ENCODE results near the gene CFAP58.

CFAP58 gene

DNA sequence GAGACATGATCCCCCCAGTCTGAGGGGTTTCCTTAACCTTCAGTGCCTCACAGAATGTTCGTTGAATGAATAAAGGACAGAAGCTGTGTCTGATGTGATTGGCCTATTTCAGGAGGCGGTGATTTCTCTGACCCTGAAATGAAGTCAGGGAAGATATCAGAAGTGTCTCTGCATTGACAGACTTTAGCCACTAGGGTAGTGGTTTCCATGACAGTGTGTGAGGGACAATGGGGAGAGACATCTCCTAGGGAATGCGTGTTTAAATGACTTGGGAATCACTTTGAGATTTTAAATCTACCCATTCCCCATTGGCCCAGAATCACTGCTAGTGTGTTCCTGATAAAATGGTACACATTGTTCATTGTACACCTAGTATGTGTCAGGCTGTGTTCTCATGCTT is 132.0 kb downstream of the CFAP58 start:
- Histone ChIP-seq H3K36me3 (no peaks in the 10 kb centered on the region), H3K27ac (no peak overlapping the region), H3K27me3 (peaks cover 32% of the 10 kb centered on the region), H3K4me3 (ENCODE audit: low read depth in 1 of 2, low read length in 1 of 2) (no peak overlapping the region), H3K9me3 (no peaks in the 10 kb centered on the region), H3K4me1 (ENCODE audit: control insufficient read depth in 1 of 2, insufficient read depth in 1 of 2, low read depth in 1 of 2, low read length in 1 of 2) (no peaks in the 10 kb centered on the region)
- TF ChIP-seq CTCF (IDR thresholded peaks at IDR 0.05) = no peak

GRCh38 chr10:104486803-104487202 is 133.2 kb downstream of the CFAP58 start:
- no peaks in the 10 kb centered on the region for H3K9me3 ChIP-seq
- no peak overlapping the region for H3K27ac ChIP-seq
- H3K27me3 ChIP-seq = peaks cover 30% of the 10 kb centered on the region
- TF ChIP-seq CTCF (IDR thresholded peaks at IDR 0.05) = no peak
- no peak overlapping the region for H3K4me3 ChIP-seq (ENCODE audit: low read depth in 1 of 2, low read length in 1 of 2)
- no peaks in the 10 kb centered on the region for H3K36me3 ChIP-seq
- no peaks in the 10 kb centered on the region for H3K4me1 ChIP-seq (ENCODE audit: control insufficient read depth in 1 of 2, insufficient read depth in 1 of 2, low read depth in 1 of 2, low read length in 1 of 2)

DNA sequence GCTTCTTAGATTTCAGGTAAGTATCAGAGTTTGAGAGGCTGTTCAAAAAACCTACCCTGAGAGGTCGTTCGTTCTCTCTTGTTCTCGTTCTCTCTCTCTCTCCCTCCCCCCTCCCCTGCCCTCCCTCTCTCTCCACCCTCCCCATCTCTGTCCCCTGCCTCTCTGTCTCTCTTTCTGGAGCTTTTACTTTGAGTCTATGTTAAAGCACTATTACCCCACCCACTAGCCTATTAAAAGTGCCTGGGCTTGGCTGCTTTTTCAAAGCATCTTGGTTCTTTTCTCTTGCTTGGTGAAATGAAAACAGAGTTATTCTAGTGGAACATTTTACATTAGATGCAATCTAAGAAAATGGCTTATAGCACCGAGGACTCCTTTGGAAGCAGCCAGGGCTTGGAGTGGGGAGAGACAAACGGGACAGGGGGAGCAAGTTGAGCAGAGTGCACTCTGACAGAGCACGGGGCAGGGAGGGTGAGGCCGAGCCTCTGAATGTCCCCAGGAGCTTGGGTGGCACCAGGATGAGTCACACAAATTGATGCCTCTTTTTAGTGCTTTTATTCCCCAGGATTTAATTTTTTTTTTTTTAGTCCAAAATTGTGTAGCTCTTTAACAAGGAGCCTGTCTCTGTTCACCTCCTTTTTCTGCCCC is 134.3 kb downstream of the CFAP58 start:
- TF ChIP-seq CTCF (IDR thresholded peaks at IDR 0.05) = no peak
- no peak overlapping the region for H3K27ac ChIP-seq
- no peaks in the 10 kb centered on the region for H3K4me1 ChIP-seq (ENCODE audit: control insufficient read depth in 1 of 2, insufficient read depth in 1 of 2, low read depth in 1 of 2, low read length in 1 of 2)
- peaks cover 19% of the 10 kb centered on the region for H3K27me3 ChIP-seq
- no peaks in the 10 kb centered on the region for H3K36me3 ChIP-seq
- H3K9me3 ChIP-seq = no peaks in the 10 kb centered on the region
- H3K4me3 ChIP-seq (ENCODE audit: low read depth in 1 of 2, low read length in 1 of 2) = no peak overlapping the region

- Histone ChIP-seq H3K27ac (no peak overlapping the region), H3K4me1 (ENCODE audit: control insufficient read depth in 1 of 2, insufficient read depth in 1 of 2, low read depth in 1 of 2, low read length in 1 of 2) (no peaks in the 10 kb centered on the region), H3K9me3 (no peaks in the 10 kb centered on the region), H3K36me3 (no peaks in the 10 kb centered on the region), H3K4me3 (ENCODE audit: low read depth in 1 of 2, low read length in 1 of 2) (no peak overlapping the region), H3K27me3 (peaks cover 19% of the 10 kb centered on the region)
- no peak for TF ChIP-seq CTCF (IDR thresholded peaks at IDR 0.05)
Measured at GRCh38 chr10:104488439-104488832, 134.8 kb downstream of the CFAP58 start.

DNA sequence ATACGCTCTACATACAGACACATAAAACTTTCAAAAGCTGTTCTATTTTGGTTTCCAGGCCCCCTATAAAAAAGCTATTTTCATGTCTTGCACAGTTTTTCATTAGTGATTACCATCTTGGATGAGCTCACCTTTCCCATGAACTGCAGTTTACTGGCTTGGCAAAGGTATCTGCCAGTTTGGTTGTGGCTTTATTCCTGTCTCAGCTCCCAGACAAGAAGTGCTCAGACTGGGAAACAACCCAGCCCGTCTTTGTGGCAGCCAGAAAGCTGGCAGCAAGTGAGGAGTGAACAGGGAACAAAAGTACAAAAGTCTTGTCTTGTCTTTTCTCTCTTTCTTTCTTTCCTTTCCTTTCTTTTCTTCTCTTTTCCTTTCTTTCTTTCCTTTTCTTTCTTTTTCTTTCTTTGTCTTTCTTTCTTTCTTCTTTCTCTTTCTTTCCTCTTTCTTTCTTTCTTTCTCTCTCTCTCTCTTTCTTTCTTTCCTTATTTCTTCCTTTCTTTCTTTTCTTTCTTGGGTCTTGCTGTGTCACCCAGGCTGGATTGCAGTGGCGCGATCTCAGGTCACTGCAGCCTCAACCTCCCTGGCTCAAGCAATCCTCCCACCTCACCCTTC is 138.8 kb downstream of the CFAP58 start:
- H3K36me3 ChIP-seq = no peaks in the 10 kb centered on the region
- H3K27me3 ChIP-seq = no peaks in the 10 kb centered on the region
- TF ChIP-seq CTCF (IDR thresholded peaks at IDR 0.05) = no peak
- no peak overlapping the region for H3K27ac ChIP-seq
- no peak overlapping the region for H3K4me3 ChIP-seq (ENCODE audit: low read depth in 1 of 2, low read length in 1 of 2)
- H3K4me1 ChIP-seq (ENCODE audit: control insufficient read depth in 1 of 2, insufficient read depth in 1 of 2, low read depth in 1 of 2, low read length in 1 of 2) = no peaks in the 10 kb centered on the region
- H3K9me3 ChIP-seq = no peaks in the 10 kb centered on the region
